ENCODE data around the gene FGF8. TPM values are rescaled to one million over a fixed set of nuclear protein-coding genes. Genes with fewer than 3 reads are reported as not detected.

FGF8 gene
- total and polyA plus RNA-seq, 2 of the 13 experiments (the other 11 are each of a cell fraction or from before 2014, with no cell fraction given), result not detected

DNA sequence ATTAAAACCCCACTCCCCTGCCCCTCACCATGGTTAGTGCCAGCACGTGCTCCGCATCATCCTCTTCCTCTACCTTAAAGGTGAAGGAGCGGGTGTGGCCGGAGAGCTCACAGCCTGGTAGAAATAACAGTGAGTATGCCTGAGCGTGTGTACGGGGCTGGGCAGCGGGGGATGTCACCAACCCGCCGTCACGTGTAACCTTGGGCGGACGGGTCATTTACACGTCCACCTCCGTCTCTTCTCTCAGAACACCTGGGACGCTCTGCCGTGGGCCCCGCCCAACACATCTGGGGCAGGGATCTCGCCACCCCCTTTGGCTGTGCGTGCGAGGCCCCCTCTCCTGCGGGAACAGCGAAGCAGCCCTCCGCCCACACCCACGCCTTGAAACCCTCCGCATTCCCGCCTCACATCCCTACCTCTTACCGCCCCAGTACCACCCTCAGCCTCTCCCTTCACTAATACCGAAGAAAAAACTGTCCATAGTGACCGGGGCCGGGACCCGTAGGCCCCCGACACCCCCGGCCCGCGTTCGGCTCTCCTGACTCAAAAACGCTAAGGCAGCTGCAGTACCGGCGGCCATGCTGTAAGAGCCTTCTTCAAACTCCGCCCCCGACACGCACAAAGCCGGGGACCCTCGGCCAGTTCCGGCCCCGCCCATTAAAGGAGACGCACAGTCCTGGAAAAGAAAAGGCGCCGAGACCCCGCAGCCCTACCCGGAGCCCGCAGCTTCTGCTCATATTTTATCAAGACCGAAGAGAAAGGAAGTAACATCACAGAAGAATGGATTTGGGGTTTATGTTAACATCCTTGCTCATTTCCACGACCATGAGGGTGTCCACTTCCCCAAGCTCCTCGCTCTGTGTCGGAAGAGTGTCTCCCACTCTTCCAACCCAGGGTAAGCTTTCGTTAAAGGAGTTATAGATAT is 7.2 kb upstream of the FGF8 start, which contains the start of gene NPM3 (continued):
- TF ChIP-seq, protein P1, sequence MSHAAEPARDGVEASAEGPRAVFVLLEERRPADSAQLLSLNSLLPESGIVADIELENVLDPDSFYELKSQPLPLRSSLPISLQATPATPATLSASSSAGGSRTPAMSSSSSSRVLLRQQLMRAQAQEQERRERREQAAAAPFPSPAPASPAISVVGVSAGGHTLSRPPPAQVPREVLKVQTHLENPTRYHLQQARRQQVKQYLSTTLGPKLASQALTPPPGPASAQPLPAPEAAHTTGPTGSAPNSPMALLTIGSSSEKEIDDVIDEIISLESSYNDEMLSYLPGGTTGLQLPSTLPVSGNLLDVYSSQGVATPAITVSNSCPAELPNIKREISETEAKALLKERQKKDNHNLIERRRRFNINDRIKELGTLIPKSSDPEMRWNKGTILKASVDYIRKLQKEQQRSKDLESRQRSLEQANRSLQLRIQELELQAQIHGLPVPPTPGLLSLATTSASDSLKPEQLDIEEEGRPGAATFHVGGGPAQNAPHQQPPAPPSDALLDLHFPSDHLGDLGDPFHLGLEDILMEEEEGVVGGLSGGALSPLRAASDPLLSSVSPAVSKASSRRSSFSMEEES (CRISPR knock-in tag; IDR thresholded peaks at IDR 0.05), result no peak
- no peak for TF ChIP-seq ZNF234 (CRISPR knock-in tag; conservative IDR thresholded peaks at IDR 0.05)
- no peak for TF ChIP-seq ZNF143 (CRISPR knock-in tag; IDR thresholded peaks at IDR 0.05)
- TF ChIP-seq, protein P2, sequence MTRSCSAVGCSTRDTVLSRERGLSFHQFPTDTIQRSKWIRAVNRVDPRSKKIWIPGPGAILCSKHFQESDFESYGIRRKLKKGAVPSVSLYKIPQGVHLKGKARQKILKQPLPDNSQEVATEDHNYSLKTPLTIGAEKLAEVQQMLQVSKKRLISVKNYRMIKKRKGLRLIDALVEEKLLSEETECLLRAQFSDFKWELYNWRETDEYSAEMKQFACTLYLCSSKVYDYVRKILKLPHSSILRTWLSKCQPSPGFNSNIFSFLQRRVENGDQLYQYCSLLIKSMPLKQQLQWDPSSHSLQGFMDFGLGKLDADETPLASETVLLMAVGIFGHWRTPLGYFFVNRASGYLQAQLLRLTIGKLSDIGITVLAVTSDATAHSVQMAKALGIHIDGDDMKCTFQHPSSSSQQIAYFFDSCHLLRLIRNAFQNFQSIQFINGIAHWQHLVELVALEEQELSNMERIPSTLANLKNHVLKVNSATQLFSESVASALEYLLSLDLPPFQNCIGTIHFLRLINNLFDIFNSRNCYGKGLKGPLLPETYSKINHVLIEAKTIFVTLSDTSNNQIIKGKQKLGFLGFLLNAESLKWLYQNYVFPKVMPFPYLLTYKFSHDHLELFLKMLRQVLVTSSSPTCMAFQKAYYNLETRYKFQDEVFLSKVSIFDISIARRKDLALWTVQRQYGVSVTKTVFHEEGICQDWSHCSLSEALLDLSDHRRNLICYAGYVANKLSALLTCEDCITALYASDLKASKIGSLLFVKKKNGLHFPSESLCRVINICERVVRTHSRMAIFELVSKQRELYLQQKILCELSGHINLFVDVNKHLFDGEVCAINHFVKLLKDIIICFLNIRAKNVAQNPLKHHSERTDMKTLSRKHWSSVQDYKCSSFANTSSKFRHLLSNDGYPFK (CRISPR knock-in tag; IDR thresholded peaks at IDR 0.05; ENCODE audit: borderline replicate concordance), result peak; percentile 43; the same call in 1 of the 2 replicates
- TF ChIP-seq, protein P3, sequence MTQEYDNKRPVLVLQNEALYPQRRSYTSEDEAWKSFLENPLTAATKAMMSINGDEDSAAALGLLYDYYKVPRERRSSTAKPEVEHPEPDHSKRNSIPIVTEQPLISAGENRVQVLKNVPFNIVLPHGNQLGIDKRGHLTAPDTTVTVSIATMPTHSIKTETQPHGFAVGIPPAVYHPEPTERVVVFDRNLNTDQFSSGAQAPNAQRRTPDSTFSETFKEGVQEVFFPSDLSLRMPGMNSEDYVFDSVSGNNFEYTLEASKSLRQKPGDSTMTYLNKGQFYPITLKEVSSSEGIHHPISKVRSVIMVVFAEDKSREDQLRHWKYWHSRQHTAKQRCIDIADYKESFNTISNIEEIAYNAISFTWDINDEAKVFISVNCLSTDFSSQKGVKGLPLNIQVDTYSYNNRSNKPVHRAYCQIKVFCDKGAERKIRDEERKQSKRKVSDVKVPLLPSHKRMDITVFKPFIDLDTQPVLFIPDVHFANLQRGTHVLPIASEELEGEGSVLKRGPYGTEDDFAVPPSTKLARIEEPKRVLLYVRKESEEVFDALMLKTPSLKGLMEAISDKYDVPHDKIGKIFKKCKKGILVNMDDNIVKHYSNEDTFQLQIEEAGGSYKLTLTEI (CRISPR knock-in tag; conservative IDR thresholded peaks at IDR 0.05), result no peak
- TF ChIP-seq, protein P4, sequence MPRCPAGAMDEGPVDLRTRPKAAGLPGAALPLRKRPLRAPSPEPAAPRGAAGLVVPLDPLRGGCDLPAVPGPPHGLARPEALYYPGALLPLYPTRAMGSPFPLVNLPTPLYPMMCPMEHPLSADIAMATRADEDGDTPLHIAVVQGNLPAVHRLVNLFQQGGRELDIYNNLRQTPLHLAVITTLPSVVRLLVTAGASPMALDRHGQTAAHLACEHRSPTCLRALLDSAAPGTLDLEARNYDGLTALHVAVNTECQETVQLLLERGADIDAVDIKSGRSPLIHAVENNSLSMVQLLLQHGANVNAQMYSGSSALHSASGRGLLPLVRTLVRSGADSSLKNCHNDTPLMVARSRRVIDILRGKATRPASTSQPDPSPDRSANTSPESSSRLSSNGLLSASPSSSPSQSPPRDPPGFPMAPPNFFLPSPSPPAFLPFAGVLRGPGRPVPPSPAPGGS (CRISPR knock-in tag; IDR thresholded peaks at IDR 0.05), result 0 out of 2 replicates have a peak, but pooled peaks have one; percentile 37
- TF ChIP-seq, protein P5, sequence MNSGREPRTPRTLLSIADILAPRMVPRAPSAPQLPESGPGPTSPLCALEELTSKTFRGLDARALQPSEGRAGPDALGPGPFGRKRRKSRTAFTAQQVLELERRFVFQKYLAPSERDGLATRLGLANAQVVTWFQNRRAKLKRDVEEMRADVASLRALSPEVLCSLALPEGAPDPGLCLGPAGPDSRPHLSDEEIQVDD (CRISPR knock-in tag; IDR thresholded peaks at IDR 0.05; ENCODE audit: borderline replicate concordance), result no peak
- no peak for TF ChIP-seq ZIK1 (CRISPR knock-in tag; IDR thresholded peaks at IDR 0.05; ENCODE audit: borderline replicate concordance, low read depth)
- TF ChIP-seq ZBTB7A (CRISPR knock-in tag; IDR thresholded peaks at IDR 0.05), result no peak
- TF ChIP-seq, protein P6, sequence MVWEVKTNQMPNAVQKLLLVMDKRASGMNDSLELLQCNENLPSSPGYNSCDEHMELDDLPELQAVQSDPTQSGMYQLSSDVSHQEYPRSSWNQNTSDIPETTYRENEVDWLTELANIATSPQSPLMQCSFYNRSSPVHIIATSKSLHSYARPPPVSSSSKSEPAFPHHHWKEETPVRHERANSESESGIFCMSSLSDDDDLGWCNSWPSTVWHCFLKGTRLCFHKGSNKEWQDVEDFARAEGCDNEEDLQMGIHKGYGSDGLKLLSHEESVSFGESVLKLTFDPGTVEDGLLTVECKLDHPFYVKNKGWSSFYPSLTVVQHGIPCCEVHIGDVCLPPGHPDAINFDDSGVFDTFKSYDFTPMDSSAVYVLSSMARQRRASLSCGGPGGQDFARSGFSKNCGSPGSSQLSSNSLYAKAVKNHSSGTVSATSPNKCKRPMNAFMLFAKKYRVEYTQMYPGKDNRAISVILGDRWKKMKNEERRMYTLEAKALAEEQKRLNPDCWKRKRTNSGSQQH (CRISPR knock-in tag; IDR thresholded peaks at IDR 0.05; ENCODE audit: low read depth), result 0 out of 2 replicates have a peak, but pooled peaks have one; percentile 23
- TF ChIP-seq MYC (CRISPR knock-in tag; IDR thresholded peaks at IDR 0.05; ENCODE audit: borderline replicate concordance), result peak; percentile 70
- peak; percentile 47 for TF ChIP-seq HNRNPLL (IDR thresholded peaks at IDR 0.05; ENCODE audit: low read depth, low read length, poor library complexity, severe bottlenecking)
- no peak for TF ChIP-seq ZMYM2 (CRISPR knock-in tag; IDR thresholded peaks at IDR 0.05)
- TF ChIP-seq ZNF317 (CRISPR knock-in tag; IDR thresholded peaks at IDR 0.05), result 0 out of 2 replicates have a peak, but pooled peaks have one; percentile 22
- TF ChIP-seq NFIC (IDR thresholded peaks at IDR 0.05; ENCODE audit: low read length), result no peak
- peak; percentile 75 for TF ChIP-seq ZNF441 (CRISPR knock-in tag; IDR thresholded peaks at IDR 0.05; ENCODE audit: borderline replicate concordance)
- TF ChIP-seq ZNF749 (CRISPR knock-in tag; IDR thresholded peaks at IDR 0.05; ENCODE audit: borderline replicate concordance), result no peak
- no peak for TF ChIP-seq ZNF878 (CRISPR knock-in tag; IDR thresholded peaks at IDR 0.05)
